ENCODE data around the gene LRP8.

LRP8 gene

DNA sequence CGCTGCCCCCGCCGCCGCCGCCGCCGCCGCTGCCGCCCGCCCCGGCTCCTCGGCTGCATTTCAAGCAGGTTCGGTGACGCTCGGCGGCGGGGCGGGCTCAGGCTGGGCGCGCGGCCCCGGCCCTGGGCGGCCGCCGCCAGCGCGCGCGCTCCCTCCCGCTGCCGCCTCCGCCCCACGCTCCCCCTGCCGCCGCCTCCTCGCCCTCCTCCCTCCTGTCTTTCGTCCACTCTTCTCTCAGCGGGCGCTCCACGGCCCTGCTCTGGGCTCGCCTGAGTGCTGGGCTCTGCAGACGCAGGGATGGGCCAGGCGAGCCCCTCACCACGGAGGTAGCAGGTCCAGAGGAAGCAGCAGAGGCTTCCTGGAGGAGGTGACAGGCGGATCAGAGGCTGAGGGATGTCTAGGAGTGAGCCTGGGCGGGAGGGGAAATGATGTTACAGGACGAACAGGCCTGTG, at the start of gene LRP8:
Gene LRP8 (minus strand): TSS at position 62 of the 453 bp plus-strand sequence. CDS start 158 bp downstream, outside the sequence.
- H3K27me3 ChIP-seq (ENCODE audit: low read length) = no peaks in the 10 kb centered on the region
- H3K9me2 ChIP-seq (replicated peaks; ENCODE audit: insufficient read depth, low read length) = no peaks in the 10 kb centered on the region
- peak within 1 kb of the TSS; percentile 81 for H2AFZ ChIP-seq (ENCODE audit: low read depth, low read length, severe bottlenecking)
- H3K27ac ChIP-seq (ENCODE audit: low read depth, low read length) = peak within 1 kb of the TSS; percentile 93
- H3K9me3 ChIP-seq (ENCODE audit: insufficient read depth, low read length) = no peaks in the 10 kb centered on the region
- peaks cover 46% of the 10 kb centered on the region for H3K79me2 ChIP-seq (ENCODE audit: insufficient read depth, low read length)
- H3K9ac ChIP-seq (ENCODE audit: low read length) = peak within 1 kb of the TSS; percentile 97
- H3K36me3 ChIP-seq (ENCODE audit: low read length) = peaks cover 8% of the 10 kb centered on the region
- H3F3A ChIP-seq (ENCODE audit: insufficient read depth) = peaks cover 9% of the 10 kb centered on the region
- peak within 1 kb of the TSS; percentile 95 for H3K4me3 ChIP-seq (ENCODE audit: insufficient read depth, low read length, poor library complexity, severe bottlenecking)
- TF ChIP-seq, protein P1, sequence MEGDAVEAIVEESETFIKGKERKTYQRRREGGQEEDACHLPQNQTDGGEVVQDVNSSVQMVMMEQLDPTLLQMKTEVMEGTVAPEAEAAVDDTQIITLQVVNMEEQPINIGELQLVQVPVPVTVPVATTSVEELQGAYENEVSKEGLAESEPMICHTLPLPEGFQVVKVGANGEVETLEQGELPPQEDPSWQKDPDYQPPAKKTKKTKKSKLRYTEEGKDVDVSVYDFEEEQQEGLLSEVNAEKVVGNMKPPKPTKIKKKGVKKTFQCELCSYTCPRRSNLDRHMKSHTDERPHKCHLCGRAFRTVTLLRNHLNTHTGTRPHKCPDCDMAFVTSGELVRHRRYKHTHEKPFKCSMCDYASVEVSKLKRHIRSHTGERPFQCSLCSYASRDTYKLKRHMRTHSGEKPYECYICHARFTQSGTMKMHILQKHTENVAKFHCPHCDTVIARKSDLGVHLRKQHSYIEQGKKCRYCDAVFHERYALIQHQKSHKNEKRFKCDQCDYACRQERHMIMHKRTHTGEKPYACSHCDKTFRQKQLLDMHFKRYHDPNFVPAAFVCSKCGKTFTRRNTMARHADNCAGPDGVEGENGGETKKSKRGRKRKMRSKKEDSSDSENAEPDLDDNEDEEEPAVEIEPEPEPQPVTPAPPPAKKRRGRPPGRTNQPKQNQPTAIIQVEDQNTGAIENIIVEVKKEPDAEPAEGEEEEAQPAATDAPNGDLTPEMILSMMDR (IDR thresholded peaks at IDR 0.05; ENCODE audit: insufficient read depth, low read length, poor library complexity, severe bottlenecking) = no peak
- TF ChIP-seq EZH2phosphoT487 (conservative IDR thresholded peaks at IDR 0.05; ENCODE audit: low read length) = no peak
- H3K4me2 ChIP-seq (ENCODE audit: low read depth, low read length, poor library complexity, severe bottlenecking) = peak within 1 kb of the TSS; percentile 89
- H4K20me1 ChIP-seq (ENCODE audit: low read depth, low read length) = peaks cover 3% of the 10 kb centered on the region; the same call in 1 of the 2 replicates

DNA sequence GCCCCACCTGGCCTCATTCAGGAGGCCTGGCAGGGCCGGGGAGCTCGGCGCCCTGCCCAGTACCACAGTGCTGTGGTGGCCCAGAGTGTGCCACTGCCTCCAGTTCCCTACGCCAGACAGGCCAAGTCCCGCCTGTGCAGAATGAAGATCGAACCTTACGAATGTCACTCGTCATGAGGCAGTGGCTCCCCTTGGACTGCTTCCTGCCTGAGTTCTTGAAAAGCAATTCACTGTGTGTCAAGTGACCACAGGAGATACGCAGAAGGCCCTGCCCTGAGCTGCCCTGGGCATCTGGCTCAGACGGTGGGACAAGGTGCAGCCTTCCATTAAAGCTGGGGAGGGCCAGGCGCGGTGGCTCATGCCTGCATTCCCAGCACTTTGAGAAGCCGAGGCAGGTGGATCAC, 49.6 kb upstream of the LRP8 start:
- Histone ChIP-seq H3F3A (ENCODE audit: insufficient read depth) (no peaks in the 10 kb centered on the region), H3K27me3 (ENCODE audit: low read length) (no peaks in the 10 kb centered on the region), H3K4me2 (ENCODE audit: low read depth, low read length, poor library complexity, severe bottlenecking) (no peak overlapping the region), H3K4me3 (ENCODE audit: insufficient read depth, low read length, poor library complexity, severe bottlenecking) (no peak overlapping the region), H3K79me2 (ENCODE audit: insufficient read depth, low read length) (no peaks in the 10 kb centered on the region), H3K27ac (ENCODE audit: low read depth, low read length) (no peak overlapping the region), H4K20me1 (ENCODE audit: low read depth, low read length) (no peaks in the 10 kb centered on the region), H2AFZ (ENCODE audit: low read depth, low read length, severe bottlenecking) (no peak overlapping the region), H3K9me3 (ENCODE audit: insufficient read depth, low read length) (no peaks in the 10 kb centered on the region), H3K9ac (ENCODE audit: low read length) (no peak overlapping the region), H3K36me3 (ENCODE audit: low read length) (no peaks in the 10 kb centered on the region), H3K9me2 (replicated peaks; ENCODE audit: insufficient read depth, low read length) (no peaks in the 10 kb centered on the region)
- TF ChIP-seq, protein P1 (IDR thresholded peaks at IDR 0.05; ENCODE audit: insufficient read depth, low read length, poor library complexity, severe bottlenecking) = no peak
- TF ChIP-seq EZH2phosphoT487 (conservative IDR thresholded peaks at IDR 0.05; ENCODE audit: low read length) = no peak

DNA sequence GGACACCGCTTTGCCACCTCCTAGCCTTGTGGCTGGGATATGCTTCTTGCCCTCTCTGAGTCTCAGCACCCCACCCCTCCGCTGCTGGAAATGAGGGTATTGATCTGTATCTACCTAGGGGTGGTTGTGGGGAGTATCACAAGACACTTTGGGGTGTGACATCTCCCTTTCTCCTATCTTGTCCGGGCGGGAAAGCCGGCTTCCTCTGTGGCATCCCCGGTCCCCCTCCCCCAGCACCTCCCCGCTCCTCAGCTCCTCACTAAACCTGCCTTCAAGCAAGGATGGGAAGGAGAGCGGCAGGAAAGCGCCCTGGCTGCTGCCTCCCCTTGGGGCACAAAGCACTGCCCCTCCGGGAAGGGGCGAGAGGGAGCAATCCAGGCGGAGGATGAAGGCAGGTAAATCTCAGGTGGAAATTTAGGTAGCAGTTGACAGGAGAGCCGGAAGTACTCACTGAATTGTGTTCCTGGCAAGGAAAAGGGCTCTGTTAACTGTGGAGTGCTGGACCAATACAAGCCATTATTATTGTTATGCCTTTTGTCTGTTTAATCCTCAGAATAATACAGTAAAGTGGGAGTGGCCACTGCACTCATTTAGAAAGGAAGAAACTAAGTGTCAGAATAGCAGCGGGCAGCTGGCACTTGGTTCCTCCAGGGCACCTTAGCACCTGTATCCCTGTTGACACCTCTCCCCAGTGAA, 49.0 kb upstream of the LRP8 start:
- TF ChIP-seq, protein P1 (IDR thresholded peaks at IDR 0.05; ENCODE audit: insufficient read depth, low read length, poor library complexity, severe bottlenecking) = no peak
- no peak for TF ChIP-seq EZH2phosphoT487 (conservative IDR thresholded peaks at IDR 0.05; ENCODE audit: low read length)
- H4K20me1 ChIP-seq (ENCODE audit: low read depth, low read length) = no peaks in the 10 kb centered on the region
- no peak overlapping the region for H3K9ac ChIP-seq (ENCODE audit: low read length)
- H3F3A ChIP-seq (ENCODE audit: insufficient read depth) = no peaks in the 10 kb centered on the region
- H3K27me3 ChIP-seq (ENCODE audit: low read length) = no peaks in the 10 kb centered on the region
- H3K9me2 ChIP-seq (replicated peaks; ENCODE audit: insufficient read depth, low read length) = no peaks in the 10 kb centered on the region
- H3K4me2 ChIP-seq (ENCODE audit: low read depth, low read length, poor library complexity, severe bottlenecking) = no peak overlapping the region
- no peak overlapping the region for H2AFZ ChIP-seq (ENCODE audit: low read depth, low read length, severe bottlenecking)
- no peak overlapping the region for H3K4me3 ChIP-seq (ENCODE audit: insufficient read depth, low read length, poor library complexity, severe bottlenecking)
- H3K27ac ChIP-seq (ENCODE audit: low read depth, low read length) = no peak overlapping the region
- H3K36me3 ChIP-seq (ENCODE audit: low read length) = no peaks in the 10 kb centered on the region
- H3K9me3 ChIP-seq (ENCODE audit: insufficient read depth, low read length) = no peaks in the 10 kb centered on the region
- no peaks in the 10 kb centered on the region for H3K79me2 ChIP-seq (ENCODE audit: insufficient read depth, low read length)

Measured in SU-DHL-6 (cell line).